Lower leg skin (tissue), 4 donors: Measurements from ENCODE around the gene USF1. TPM values are rescaled to one million over a fixed set of nuclear protein-coding genes. Genes with fewer than 3 reads are reported as not detected.

Source experiments
- DNase-seq, 2 donors: peaks; one replicate each; pipeline ENCODE4 v3.0.0-alpha.2; 2019; ENCODE audit warnings: low spot score in 2 of 2
- H3K4me3 ChIP-seq: fragments of 200-600 bp; sonication (generic); 2 replicates; pipeline ENCODE4 v1.5.1; 2017; ENCODE audit warnings: mild to moderate bottlenecking, low read depth; ENCODE audit not compliant: poor library complexity, severe bottlenecking
- POLR2A ChIP-seq, 2 donors: fragments of 450-650 bp; IDR thresholded peaks; one replicate each; pipeline ENCODE4 v1.6.1; 2016 to 2017; ENCODE audit warnings: antibody characterized with exemption in 2 of 2, mild to moderate bottlenecking in 1 of 2, moderate library complexity in 1 of 2
- WGBS, 2 donors: methylation state at CpG; one replicate each; pipeline ENCODE4 v1.1.5; 2018; 5-methylcytosine and 5-hydroxymethylcytosine counted together
- intact Hi-C: fragments of 100-400 bp; cut with DNase I; formaldehyde crosslinking; loops from one replicate; pipeline ENCODE4 v1.15.0; 2023; ENCODE audit warnings: low total_unique reads
- total RNA-seq, 4 donors: library from RNA; depleted of rRNA; stranded (reverse); fragments of >200 nt; gene quantifications; one replicate each; pipeline ENCODE4 v1.1.0, GENCODE V29; 2016
- TF ChIP-seq, protein P1 (sequence below), 3 donors: fragments of 450-650 bp; IDR thresholded peaks; one replicate each; pipeline ENCODE4 v1.5.1; 2016; ENCODE audit warnings: antibody characterized with exemption in 3 of 3, mild to moderate bottlenecking in 3 of 3, moderate library complexity in 2 of 3

The USF1 gene
- total RNA-seq, 4 donors from 2014 or later = 35.3 to 59.4 (median 43.3) TPM

DNA sequence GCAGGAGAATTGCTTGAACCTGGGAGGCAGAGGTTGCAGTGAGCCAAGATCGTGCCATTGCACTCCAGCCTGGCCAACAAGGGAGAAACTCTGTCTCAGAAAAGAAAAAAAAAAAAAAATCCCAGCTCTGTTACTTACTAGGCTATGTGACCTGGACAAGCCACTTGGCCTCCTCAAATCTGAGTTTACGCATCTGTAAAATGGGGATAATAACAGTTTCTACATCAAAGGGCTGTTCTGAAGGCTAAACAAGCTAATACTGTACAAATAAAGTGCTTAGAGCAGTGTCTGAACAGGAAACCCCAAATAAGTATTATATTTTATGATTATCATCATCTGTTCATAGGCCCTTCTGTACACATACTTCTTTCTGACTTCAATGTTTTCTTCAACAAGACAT is 38.4 kb downstream of the USF1 start:
- intact Hi-C loops = no loop called here
- H3K4me3 ChIP-seq = no peak overlapping the region
- TF ChIP-seq, protein P1, sequence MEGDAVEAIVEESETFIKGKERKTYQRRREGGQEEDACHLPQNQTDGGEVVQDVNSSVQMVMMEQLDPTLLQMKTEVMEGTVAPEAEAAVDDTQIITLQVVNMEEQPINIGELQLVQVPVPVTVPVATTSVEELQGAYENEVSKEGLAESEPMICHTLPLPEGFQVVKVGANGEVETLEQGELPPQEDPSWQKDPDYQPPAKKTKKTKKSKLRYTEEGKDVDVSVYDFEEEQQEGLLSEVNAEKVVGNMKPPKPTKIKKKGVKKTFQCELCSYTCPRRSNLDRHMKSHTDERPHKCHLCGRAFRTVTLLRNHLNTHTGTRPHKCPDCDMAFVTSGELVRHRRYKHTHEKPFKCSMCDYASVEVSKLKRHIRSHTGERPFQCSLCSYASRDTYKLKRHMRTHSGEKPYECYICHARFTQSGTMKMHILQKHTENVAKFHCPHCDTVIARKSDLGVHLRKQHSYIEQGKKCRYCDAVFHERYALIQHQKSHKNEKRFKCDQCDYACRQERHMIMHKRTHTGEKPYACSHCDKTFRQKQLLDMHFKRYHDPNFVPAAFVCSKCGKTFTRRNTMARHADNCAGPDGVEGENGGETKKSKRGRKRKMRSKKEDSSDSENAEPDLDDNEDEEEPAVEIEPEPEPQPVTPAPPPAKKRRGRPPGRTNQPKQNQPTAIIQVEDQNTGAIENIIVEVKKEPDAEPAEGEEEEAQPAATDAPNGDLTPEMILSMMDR (IDR thresholded peaks at IDR 0.05) = no peak
- TF ChIP-seq POLR2A (IDR thresholded peaks at IDR 0.05) = no peak
- no peak for DNase-seq
- WGBS, 2 donors = 83 to 91% methylated on average over 2 of the region's 2 CpGs

DNA sequence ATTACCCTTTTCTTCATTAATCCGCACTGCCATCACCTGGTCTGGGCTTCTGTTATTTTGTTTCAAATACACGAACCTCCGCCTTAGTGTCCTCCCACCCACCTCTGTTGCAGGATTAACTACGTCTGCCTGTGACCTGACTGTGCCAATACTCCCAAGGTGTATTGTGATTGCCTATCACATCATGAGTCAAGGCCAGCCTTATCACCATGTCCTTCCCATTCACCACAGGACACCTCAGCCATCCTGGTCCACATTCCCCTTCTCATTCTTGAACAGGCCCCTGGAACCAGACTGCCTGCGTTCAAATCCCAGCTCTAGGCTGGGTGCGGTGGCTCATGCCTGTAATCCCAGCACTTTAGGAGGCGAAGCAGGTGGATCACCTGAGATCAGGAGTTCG is 39.2 kb downstream of the USF1 start:
- WGBS, 2 donors = 88 to 93% methylated on average over 8 of the region's 8 CpGs
- intact Hi-C loops = no loop called here
- no peak overlapping the region for H3K4me3 ChIP-seq
- no peak for DNase-seq
- TF ChIP-seq, protein P1 (IDR thresholded peaks at IDR 0.05) = no peak
- no peak for TF ChIP-seq POLR2A (IDR thresholded peaks at IDR 0.05)

DNA sequence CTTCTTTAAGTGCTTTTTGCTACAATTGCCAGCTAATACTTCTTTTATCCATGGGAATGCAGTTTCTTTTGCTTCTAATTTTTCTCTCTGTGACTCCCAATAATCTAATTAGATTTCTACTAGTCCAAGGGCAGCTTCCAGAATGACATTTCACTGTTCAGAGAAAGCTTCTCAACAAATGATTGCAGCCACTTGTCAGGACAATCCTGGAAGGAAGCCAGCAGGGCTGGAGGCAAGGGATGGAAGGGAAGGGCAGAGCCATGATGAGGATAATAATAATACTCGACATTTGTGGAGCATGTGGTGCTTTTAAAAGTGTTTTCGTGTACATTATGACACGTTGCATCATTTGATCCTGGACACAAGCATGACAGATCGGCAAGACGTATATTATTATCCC is 44.3 kb downstream of the USF1 start:
- intact Hi-C loops = loop anchor here (5.0 kb wide), 1 partner anchor 96 kb away; the partner anchor contains the start of gene KLHDC9
- WGBS, 2 donors = 42 to 49% methylated on average over 5 of the region's 5 CpGs
- DNase-seq = no peak
- H3K4me3 ChIP-seq = no peak overlapping the region
- TF ChIP-seq, protein P1 (IDR thresholded peaks at IDR 0.05) = no peak
- TF ChIP-seq POLR2A (IDR thresholded peaks at IDR 0.05) = no peak

DNA sequence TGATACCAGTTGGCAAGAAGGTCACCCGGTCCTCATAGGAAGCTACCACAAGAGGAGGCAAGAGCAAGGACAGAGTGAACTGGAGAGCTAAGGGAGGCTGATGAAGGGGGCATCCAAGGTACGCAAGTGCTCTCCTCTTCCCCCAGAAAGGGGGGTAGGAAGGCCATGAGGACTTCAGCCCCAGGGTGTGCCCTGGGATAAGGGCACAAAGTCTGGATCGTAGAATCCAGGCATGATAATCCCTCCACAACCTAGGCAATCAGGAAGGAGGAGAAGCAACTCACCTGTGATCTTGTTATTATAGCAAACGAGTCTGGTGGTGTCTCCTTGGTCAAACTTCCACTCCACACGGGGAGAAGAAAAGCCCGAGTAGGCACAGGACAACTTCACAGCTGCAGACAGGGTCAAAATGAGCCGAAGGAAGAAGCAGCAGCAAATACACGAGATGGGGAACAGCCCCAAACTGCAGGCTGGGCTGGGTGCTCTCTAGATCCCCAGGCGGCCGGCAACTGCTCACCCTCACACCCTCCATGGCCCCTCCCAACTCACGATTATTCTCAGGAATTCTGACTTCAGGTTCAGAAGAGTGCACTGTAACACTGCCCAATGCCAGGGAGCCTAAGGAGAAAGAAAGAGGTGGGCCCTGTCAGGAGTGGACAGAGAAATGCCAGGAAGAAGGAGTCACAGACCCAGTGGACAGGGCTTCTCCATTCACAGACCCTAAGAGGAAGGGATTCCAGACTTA is 44.9 kb downstream of the USF1 start:
- no peak for DNase-seq
- intact Hi-C loops = loop anchor here (5.0 kb wide), 1 partner anchor 96 kb away; the partner anchor contains the start of gene KLHDC9
- 76 to 88% methylated on average over 11 of the region's 11 CpGs for WGBS, 2 donors
- H3K4me3 ChIP-seq = no peak overlapping the region
- TF ChIP-seq, protein P1 (IDR thresholded peaks at IDR 0.05) = no peak
- TF ChIP-seq POLR2A (IDR thresholded peaks at IDR 0.05) = no peak

DNA sequence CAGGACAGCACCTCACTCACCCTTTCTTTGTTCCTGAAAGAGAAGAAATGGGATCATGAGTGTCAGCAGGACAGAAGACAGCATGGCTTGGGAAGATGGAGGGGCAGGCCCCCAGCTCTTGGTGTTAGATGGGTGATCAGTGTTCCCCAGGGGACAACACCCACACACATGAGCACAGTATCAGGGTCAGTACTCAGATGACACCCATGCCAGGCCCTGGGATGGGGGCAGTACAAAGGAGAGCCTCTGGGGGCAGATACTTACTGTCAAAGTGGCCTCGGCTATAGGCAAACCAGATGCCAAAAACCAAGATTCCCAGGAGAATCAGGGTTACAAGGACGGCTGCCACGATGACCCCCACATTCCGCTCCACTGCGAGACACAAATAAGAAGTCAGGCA is 46.4 kb downstream of the USF1 start:
- WGBS, 2 donors = 76 to 85% methylated on average over 5 of the region's 5 CpGs
- H3K4me3 ChIP-seq = no peak overlapping the region
- intact Hi-C loops = no loop called here
- TF ChIP-seq POLR2A (IDR thresholded peaks at IDR 0.05) = no peak
- TF ChIP-seq, protein P1 (IDR thresholded peaks at IDR 0.05) = no peak
- DNase-seq = no peak
